HepG2 (cell line): Measurements from ENCODE around the gene SUSD6. TPM values are rescaled to one million over a fixed set of nuclear protein-coding genes. Genes with fewer than 3 reads are reported as not detected.
A peak's percentile ranks its signal among the peaks of the same experiment; 100 is the strongest.

Source experiments
- BCL3 ChIP-seq: sonication (generic); formaldehyde crosslinking; IDR thresholded peaks from 2 replicates; pipeline ENCODE4 v1.5.1; 2020; ENCODE audit warnings: mild to moderate bottlenecking, missing genetic modification reagents, moderate library complexity
- CBX5 ChIP-seq: sonication (generic); formaldehyde crosslinking; IDR thresholded peaks from 2 replicates; pipeline ENCODE4 v1.4.0; 2020; ENCODE audit warnings: missing genetic modification reagents, borderline replicate concordance
- CCDC6 ChIP-seq: sonication (generic); formaldehyde crosslinking; IDR thresholded peaks from 2 replicates; pipeline ENCODE4 v1.8.1; 2022; ENCODE audit warnings: mild to moderate bottlenecking, missing genetic modification reagents, moderate library complexity
- FOXA1 ChIP-seq, 2 experiments: fragments of 450-650 bp in 1 of 2; sonication (generic) in 1 of 2; formaldehyde crosslinking in 1 of 2; IDR thresholded peaks; 2 replicates each; pipeline versions ENCODE4 v1.4.0 to v1.6.1; 2016 to 2020; ENCODE audit warnings: missing genetic modification reagents in 1 of 2
- FOXA3 ChIP-seq: IDR thresholded peaks from 2 replicates; pipeline ENCODE4 v1.6.1; 2016; ENCODE audit warnings: missing genetic modification reagents, missing compliant biosample characterization
- FOXC1 ChIP-seq: sonication (generic); formaldehyde crosslinking; IDR thresholded peaks from 2 replicates; pipeline ENCODE4 v1.8.0; 2022; ENCODE audit warnings: mild to moderate bottlenecking, missing genetic modification reagents, borderline replicate concordance
- GATAD2A ChIP-seq: IDR thresholded peaks from 2 replicates; pipeline ENCODE4 v1.6.1; 2016
- LCORL ChIP-seq, 2 experiments: fragments of 450-650 bp in 1 of 2; sonication (generic) in 1 of 2; formaldehyde crosslinking in 1 of 2; IDR thresholded peaks; 2 replicates each; pipeline versions ENCODE4 v1.5.0 to v1.6.1; 2017 to 2020; ENCODE audit warnings: antibody characterized with exemption in 1 of 2, missing genetic modification reagents in 1 of 2
- MTA1 ChIP-seq: sonication (generic); formaldehyde crosslinking; IDR thresholded peaks from 2 replicates; pipeline ENCODE4 v1.4.0; 2020; ENCODE audit warnings: missing genetic modification reagents, mild to moderate bottlenecking, borderline replicate concordance
- MYPOP ChIP-seq: sonication (generic); formaldehyde crosslinking; IDR thresholded peaks from 2 replicates; pipeline ENCODE4 v1.8.1; 2023; ENCODE audit warnings: mild to moderate bottlenecking, moderate library complexity, missing genetic modification reagents
- POLR2AphosphoS2 ChIP-seq: IDR thresholded peaks from 2 replicates; pipeline ENCODE4 v1.6.1; 2011; ENCODE audit warnings: low read depth, low read length, improper control_type of control experiment
- RARA ChIP-seq: IDR thresholded peaks from 2 replicates; pipeline ENCODE4 v1.6.1; 2016; ENCODE audit warnings: missing genetic modification reagents, missing compliant biosample characterization
- RFX3 ChIP-seq: IDR thresholded peaks from 2 replicates; pipeline ENCODE4 v1.6.1; 2016; ENCODE audit warnings: missing biosample characterization, missing genetic modification reagents
- XRCC5 ChIP-seq: fragments of 200-400 bp; formaldehyde crosslinking; optimal IDR thresholded peaks from 2 replicates; pipeline ENCODE3; 2017; ENCODE audit warnings: mild to moderate bottlenecking, low read length
- ZFP37 ChIP-seq: sonication (generic); formaldehyde crosslinking; IDR thresholded peaks from 2 replicates; pipeline ENCODE4 v1.4.0; 2020; ENCODE audit warnings: missing genetic modification reagents, borderline replicate concordance
- ZNF263 ChIP-seq: sonication (generic); formaldehyde crosslinking; IDR thresholded peaks from 2 replicates; pipeline ENCODE4 v1.4.0; 2020; ENCODE audit warnings: missing genetic modification reagents
- ZNF292 ChIP-seq: sonication (generic); formaldehyde crosslinking; IDR thresholded peaks from 2 replicates; pipeline ENCODE4 v1.8.1; 2022; ENCODE audit warnings: mild to moderate bottlenecking, low read depth, missing genetic modification reagents, borderline replicate concordance
- ZNF564 ChIP-seq: sonication (generic); formaldehyde crosslinking; IDR thresholded peaks from 2 replicates; pipeline ENCODE4 v1.8.1; 2023; ENCODE audit warnings: mild to moderate bottlenecking, missing genetic modification reagents
- ZNF567 ChIP-seq: sonication (generic); formaldehyde crosslinking; IDR thresholded peaks from 2 replicates; pipeline ENCODE4 v1.8.1; 2023; ENCODE audit warnings: mild to moderate bottlenecking, missing genetic modification reagents, borderline replicate concordance
- ZNF605 ChIP-seq: sonication (generic); formaldehyde crosslinking; IDR thresholded peaks from 2 replicates; pipeline ENCODE4 v1.8.0; 2022; ENCODE audit warnings: mild to moderate bottlenecking, missing genetic modification reagents
- ZNF768 ChIP-seq: sonication (generic); formaldehyde crosslinking; IDR thresholded peaks from 2 replicates; pipeline ENCODE4 v1.4.0; 2020; ENCODE audit warnings: missing genetic modification reagents
- polyA plus RNA-seq, 8 experiments: library from polyadenylated mRNA; depleted of rRNA in 3 of 8; stranded (reverse) in 7 of 8; unstranded in 1 of 8; fragments of >200 nt; fragmentation: Illumina TruSeq in 4 of 8; extraction: Trizol in 4 of 8; gene quantifications; 2 replicates each; pipeline versions ENCODE4 v1.2.1 to v1.2.3, GENCODE V29; 2011 to 2016; ENCODE audit warnings: low read depth in 4 of 8, missing spikeins in 1 of 8, mixed read lengths in 1 of 8; ENCODE audit not compliant: insufficient read depth in 1 of 8
- total RNA-seq, 5 experiments: library from RNA; depleted of rRNA; stranded (reverse); fragments of >200 nt; fragmentation: Illumina TruSeq; extraction: Trizol; gene quantifications; 2 replicates each; pipeline ENCODE4 v1.2.3, GENCODE V29; 2016; ENCODE audit warnings: low read depth in 1 of 5
- TF ChIP-seq, protein P1 (sequence below): sonication (generic); formaldehyde crosslinking; IDR thresholded peaks from 2 replicates; pipeline ENCODE4 v1.4.0; 2020; ENCODE audit warnings: missing genetic modification reagents, borderline replicate concordance
- TF ChIP-seq, protein P2 (sequence below): sonication (generic); formaldehyde crosslinking; IDR thresholded peaks from 2 replicates; pipeline ENCODE4 v1.5.1; 2020; ENCODE audit warnings: mild to moderate bottlenecking, missing genetic modification reagents, moderate library complexity

The SUSD6 gene
- total and polyA plus RNA-seq, 2 of the 13 experiments (the other 11 are each of a cell fraction or from before 2014, with no cell fraction given), result 7.2 to 7.4 TPM

DNA sequence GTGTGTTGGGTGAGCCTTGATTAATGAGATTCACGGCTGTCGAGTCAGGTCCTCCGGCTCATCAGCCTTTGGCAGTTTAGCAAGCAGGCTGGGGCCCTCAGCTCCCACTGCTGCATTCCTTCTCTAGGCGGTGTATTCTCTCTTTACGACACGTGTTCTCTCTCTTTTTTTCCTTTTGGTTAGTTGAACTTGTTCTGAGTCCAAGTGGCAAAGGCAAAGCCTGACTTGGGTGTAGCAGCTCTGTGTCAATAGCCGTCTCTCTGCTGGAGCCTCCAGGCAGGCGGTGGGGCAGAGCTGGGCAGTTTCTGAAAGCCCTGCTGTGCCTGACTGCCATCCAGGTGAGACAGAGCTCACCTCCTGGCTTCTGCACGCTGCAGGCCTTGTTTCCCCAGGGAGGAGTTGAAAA is 46.6 kb downstream of the SUSD6 start (continued):
- TF ChIP-seq ZNF263, result no peak
- TF ChIP-seq FOXA1 (IDR thresholded peaks at IDR 0.05), result no peak
- TF ChIP-seq FOXA1 (CRISPR knock-in tag; IDR thresholded peaks at IDR 0.05), result peak; percentile 85
- 0 out of 2 replicates have a peak, but pooled peaks have one; percentile 17 for TF ChIP-seq FOXC1 (CRISPR knock-in tag)
- TF ChIP-seq LCORL (IDR thresholded peaks at IDR 0.05), result no peak
- 0 out of 2 replicates have a peak, but pooled peaks have one; percentile 41 for TF ChIP-seq LCORL (CRISPR knock-in tag; IDR thresholded peaks at IDR 0.05)
- TF ChIP-seq ZNF292 (CRISPR knock-in tag), result peak; percentile 83; the same call in 1 of the 2 replicates
- TF ChIP-seq RFX3 (CRISPR knock-in tag), result no peak
- 0 out of 2 replicates have a peak, but pooled peaks have one; percentile 18 for TF ChIP-seq ZNF567 (CRISPR knock-in tag)
- 0 out of 2 replicates have a peak, but pooled peaks have one; percentile 5 for TF ChIP-seq GATAD2A (CRISPR knock-in tag)
- TF ChIP-seq FOXA3 (CRISPR knock-in tag), result peak; percentile 80
- TF ChIP-seq ZFP37, result no peak
- 0 out of 2 replicates have a peak, but pooled peaks have one; percentile 45 for TF ChIP-seq MTA1
- TF ChIP-seq ZNF564 (CRISPR knock-in tag), result 0 out of 2 replicates have a peak, but pooled peaks have one; percentile 38
- TF ChIP-seq XRCC5, result peak; percentile 7
- peak; percentile 63; the same call in 1 of the 2 replicates for TF ChIP-seq CCDC6 (CRISPR knock-in tag)
- peak; percentile 33; the same call in 1 of the 2 replicates for TF ChIP-seq CBX5 (CRISPR knock-in tag)
- 0 out of 2 replicates have a peak, but pooled peaks have one; percentile 22 for TF ChIP-seq ZNF605 (CRISPR knock-in tag)
- no peak for TF ChIP-seq POLR2AphosphoS2
- TF ChIP-seq, protein P1, sequence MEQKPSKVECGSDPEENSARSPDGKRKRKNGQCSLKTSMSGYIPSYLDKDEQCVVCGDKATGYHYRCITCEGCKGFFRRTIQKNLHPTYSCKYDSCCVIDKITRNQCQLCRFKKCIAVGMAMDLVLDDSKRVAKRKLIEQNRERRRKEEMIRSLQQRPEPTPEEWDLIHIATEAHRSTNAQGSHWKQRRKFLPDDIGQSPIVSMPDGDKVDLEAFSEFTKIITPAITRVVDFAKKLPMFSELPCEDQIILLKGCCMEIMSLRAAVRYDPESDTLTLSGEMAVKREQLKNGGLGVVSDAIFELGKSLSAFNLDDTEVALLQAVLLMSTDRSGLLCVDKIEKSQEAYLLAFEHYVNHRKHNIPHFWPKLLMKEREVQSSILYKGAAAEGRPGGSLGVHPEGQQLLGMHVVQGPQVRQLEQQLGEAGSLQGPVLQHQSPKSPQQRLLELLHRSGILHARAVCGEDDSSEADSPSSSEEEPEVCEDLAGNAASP, result 0 out of 2 replicates have a peak, but pooled peaks have one; percentile 8
- TF ChIP-seq RARA (CRISPR knock-in tag), result 0 out of 2 replicates have a peak, but pooled peaks have one; percentile 13
- 0 out of 2 replicates have a peak, but pooled peaks have one; percentile 42 for TF ChIP-seq BCL3 (CRISPR knock-in tag)
- 0 out of 2 replicates have a peak, but pooled peaks have one; percentile 38 for TF ChIP-seq MYPOP (CRISPR knock-in tag)
- TF ChIP-seq, protein P2, sequence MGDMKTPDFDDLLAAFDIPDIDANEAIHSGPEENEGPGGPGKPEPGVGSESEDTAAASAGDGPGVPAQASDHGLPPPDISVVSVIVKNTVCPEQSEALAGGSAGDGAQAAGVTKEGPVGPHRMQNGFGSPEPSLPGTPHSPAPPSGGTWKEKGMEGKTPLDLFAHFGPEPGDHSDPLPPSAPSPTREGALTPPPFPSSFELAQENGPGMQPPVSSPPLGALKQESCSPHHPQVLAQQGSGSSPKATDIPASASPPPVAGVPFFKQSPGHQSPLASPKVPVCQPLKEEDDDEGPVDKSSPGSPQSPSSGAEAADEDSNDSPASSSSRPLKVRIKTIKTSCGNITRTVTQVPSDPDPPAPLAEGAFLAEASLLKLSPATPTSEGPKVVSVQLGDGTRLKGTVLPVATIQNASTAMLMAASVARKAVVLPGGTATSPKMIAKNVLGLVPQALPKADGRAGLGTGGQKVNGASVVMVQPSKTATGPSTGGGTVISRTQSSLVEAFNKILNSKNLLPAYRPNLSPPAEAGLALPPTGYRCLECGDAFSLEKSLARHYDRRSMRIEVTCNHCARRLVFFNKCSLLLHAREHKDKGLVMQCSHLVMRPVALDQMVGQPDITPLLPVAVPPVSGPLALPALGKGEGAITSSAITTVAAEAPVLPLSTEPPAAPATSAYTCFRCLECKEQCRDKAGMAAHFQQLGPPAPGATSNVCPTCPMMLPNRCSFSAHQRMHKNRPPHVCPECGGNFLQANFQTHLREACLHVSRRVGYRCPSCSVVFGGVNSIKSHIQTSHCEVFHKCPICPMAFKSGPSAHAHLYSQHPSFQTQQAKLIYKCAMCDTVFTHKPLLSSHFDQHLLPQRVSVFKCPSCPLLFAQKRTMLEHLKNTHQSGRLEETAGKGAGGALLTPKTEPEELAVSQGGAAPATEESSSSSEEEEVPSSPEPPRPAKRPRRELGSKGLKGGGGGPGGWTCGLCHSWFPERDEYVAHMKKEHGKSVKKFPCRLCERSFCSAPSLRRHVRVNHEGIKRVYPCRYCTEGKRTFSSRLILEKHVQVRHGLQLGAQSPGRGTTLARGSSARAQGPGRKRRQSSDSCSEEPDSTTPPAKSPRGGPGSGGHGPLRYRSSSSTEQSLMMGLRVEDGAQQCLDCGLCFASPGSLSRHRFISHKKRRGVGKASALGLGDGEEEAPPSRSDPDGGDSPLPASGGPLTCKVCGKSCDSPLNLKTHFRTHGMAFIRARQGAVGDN, result peak; percentile 75
- 0 out of 2 replicates have a peak, but pooled peaks have one; percentile 27 for TF ChIP-seq ZNF768 (CRISPR knock-in tag)
